Measurements from ENCODE around the gene C16orf95.

GRCh38 chr16:87323727-87324410 lies 6.7 kb upstream of the C16orf95 start:
- TF ChIP-seq CTCF (IDR thresholded peaks at IDR 0.05; ENCODE audit: low read depth, low read length), result no peak
- no peak for TF ChIP-seq POLR2A (IDR thresholded peaks at IDR 0.05; ENCODE audit: extremely low read depth, insufficient read length)
- no peak for TF ChIP-seq MAX (IDR thresholded peaks at IDR 0.05; ENCODE audit: low read depth, low read length)
- no peak for TF ChIP-seq MYC (IDR thresholded peaks at IDR 0.05; ENCODE audit: low read depth, low read length)
